Lower lobe of right lung (tissue), 2 donors: Measurements from ENCODE around the gene CSNK1D. TPM values are rescaled to one million over a fixed set of nuclear protein-coding genes. Genes with fewer than 3 reads are reported as not detected.
A peak's percentile ranks its signal among the peaks of the same experiment; 100 is the strongest.

Experiments
- ATAC-seq, 2 donors: fragments of 200-7000 bp; cut with Tn5 transposase; one replicate each; pipeline ENCODE4 v1.9.1; 2020 to 2022; ENCODE audit warnings: mild to moderate bottlenecking in 2 of 2, moderate library complexity in 2 of 2
- DNase-seq: peaks from one replicate; pipeline ENCODE4 v3.0.0-alpha.2; 2020
- H3K27ac ChIP-seq: fragments of 200-600 bp; one replicate; pipeline ENCODE4 v1.8.0; 2022
- H3K27me3 ChIP-seq: fragments of 200-600 bp; one replicate; pipeline ENCODE4 v1.8.0; 2022; ENCODE audit warnings: low read depth
- H3K36me3 ChIP-seq: fragments of 200-600 bp; one replicate; pipeline ENCODE4 v1.8.0; 2022; ENCODE audit warnings: mild to moderate bottlenecking
- H3K4me1 ChIP-seq: fragments of 200-600 bp; one replicate; pipeline ENCODE4 v1.8.0; 2022
- H3K4me3 ChIP-seq: fragments of 200-600 bp; one replicate; pipeline ENCODE4 v1.8.0; 2022; ENCODE audit warnings: mild to moderate bottlenecking
- H3K9me3 ChIP-seq: fragments of 200-600 bp; one replicate; pipeline ENCODE4 v1.8.0; 2022
- intact Hi-C: fragments of 100-400 bp; cut with DNase I; formaldehyde crosslinking; loops from one replicate; pipeline ENCODE4 v1.11.0; 2022
- long read RNA-seq: library from polyadenylated mRNA; unstranded; transcript quantifications from one replicate; pipeline ENCODE4 v2.0.0, GENCODE V29; 2021
- total RNA-seq: library from RNA; stranded (reverse); fragmentation: NEBNext Ultra II Directional; extraction: Animal tissue kit (Norgen Biotek cat#: 25700); gene quantifications from one replicate; pipeline ENCODE4 v1.2.1, GENCODE V29; 2021
- TF ChIP-seq, protein P1 (sequence below): fragments of 200-600 bp; IDR thresholded peaks from one replicate; pipeline ENCODE4 v1.8.0; 2022; ENCODE audit warnings: antibody characterized with exemption, mild to moderate bottlenecking
- donor health status: DM: no; HTN: yes; CAD: no; lungs with severe emphysema.

CSNK1D gene
- 146 TPM for total RNA-seq
- long read RNA-seq, transcript CSNK1D-202 (9 exons, 3,712 nt) = minor isoform, 8 of 90 reads
- long read RNA-seq, transcript CSNK1D-203 (10 exons, 2,047 nt) = major isoform, 24 of 90 reads
- long read RNA-seq, partial matches to known transcripts = 16 of 90 reads
- long read RNA-seq, other reads (novel, unspliced or antisense) = 37 of 90 reads

DNA sequence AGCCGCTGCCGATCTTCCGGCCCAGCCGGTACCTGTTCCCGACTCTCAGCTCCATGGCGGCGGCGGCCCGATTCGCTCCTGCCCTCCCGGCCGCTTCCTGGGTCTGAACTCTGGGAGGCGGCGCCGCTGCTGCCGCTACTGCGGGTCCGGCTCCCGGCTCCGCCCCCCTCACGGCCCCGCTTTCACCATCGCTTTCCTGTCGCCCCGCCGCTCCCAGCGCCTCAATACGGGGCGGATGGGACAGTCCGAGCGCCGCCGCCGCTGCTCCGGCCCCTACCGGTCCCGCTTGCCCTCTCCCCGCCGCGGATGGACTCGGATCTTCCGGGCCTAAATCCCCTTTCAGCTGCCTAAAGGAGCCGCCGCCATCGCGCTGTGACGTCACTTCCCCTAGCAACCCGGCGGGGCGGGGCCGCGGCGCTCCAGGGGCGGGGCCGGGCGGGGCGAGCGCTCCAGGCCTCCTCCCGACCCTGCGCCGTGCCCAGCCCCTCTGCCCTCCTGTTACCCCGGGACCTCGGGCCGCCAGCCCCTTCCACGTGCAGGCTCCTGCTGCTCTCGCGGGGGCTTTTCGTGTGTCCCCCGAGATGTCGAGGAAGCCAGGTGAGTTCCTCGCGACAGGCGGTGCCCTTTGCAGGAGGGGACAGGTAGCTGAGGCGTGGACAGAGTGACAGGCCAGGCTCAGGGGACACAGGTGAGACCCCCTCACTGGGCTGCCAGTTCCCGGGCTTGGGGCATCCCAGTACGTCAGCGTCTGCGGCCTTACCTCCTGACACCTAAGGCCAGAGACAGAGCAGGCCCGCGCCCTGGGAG, at the start of gene CSNK1D:
Gene CSNK1D, minus strand, starts transcription at position 374 of the 807 bp plus-strand sequence. Its CDS starts 319 bp downstream, at position 55.
- DNase-seq (peak; percentile 94), ATAC-seq (peak; percentile 94 to 96)
- H3K4me1 ChIP-seq = peaks cover 51% of the 10 kb centered on the region
- intact Hi-C loops = no loop called here
- TF ChIP-seq, protein P1, sequence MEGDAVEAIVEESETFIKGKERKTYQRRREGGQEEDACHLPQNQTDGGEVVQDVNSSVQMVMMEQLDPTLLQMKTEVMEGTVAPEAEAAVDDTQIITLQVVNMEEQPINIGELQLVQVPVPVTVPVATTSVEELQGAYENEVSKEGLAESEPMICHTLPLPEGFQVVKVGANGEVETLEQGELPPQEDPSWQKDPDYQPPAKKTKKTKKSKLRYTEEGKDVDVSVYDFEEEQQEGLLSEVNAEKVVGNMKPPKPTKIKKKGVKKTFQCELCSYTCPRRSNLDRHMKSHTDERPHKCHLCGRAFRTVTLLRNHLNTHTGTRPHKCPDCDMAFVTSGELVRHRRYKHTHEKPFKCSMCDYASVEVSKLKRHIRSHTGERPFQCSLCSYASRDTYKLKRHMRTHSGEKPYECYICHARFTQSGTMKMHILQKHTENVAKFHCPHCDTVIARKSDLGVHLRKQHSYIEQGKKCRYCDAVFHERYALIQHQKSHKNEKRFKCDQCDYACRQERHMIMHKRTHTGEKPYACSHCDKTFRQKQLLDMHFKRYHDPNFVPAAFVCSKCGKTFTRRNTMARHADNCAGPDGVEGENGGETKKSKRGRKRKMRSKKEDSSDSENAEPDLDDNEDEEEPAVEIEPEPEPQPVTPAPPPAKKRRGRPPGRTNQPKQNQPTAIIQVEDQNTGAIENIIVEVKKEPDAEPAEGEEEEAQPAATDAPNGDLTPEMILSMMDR = no peak
- peaks cover 41% of the 10 kb centered on the region for H3K36me3 ChIP-seq
- no peaks in the 10 kb centered on the region for H3K9me3 ChIP-seq
- H3K27me3 ChIP-seq = no peaks in the 10 kb centered on the region
- peak within 1 kb of the TSS; percentile 99 for H3K27ac ChIP-seq
- peak within 1 kb of the TSS; percentile 92 for H3K4me3 ChIP-seq

GRCh38 chr17:82322526-82323453, 49.3 kb upstream of the CSNK1D start:
- ATAC-seq (peak in 1 of 2 donors; percentile 3), DNase-seq (no peak)
- peaks cover 8% of the 10 kb centered on the region for H3K4me1 ChIP-seq
- TF ChIP-seq, protein P1 = no peak
- no peaks in the 10 kb centered on the region for H3K27me3 ChIP-seq
- no peak overlapping the region for H3K27ac ChIP-seq
- no peak overlapping the region for H3K4me3 ChIP-seq
- peaks cover 7% of the 10 kb centered on the region for H3K36me3 ChIP-seq
- intact Hi-C loops = no loop called here
- H3K9me3 ChIP-seq = no peaks in the 10 kb centered on the region

GRCh38 chr17:82321947-82322466, 48.5 kb upstream of the CSNK1D start:
- Histone ChIP-seq H3K27ac (no peak overlapping the region), H3K36me3 (peaks cover 7% of the 10 kb centered on the region), H3K4me3 (no peak overlapping the region), H3K27me3 (no peaks in the 10 kb centered on the region), H3K4me1 (peaks cover 8% of the 10 kb centered on the region), H3K9me3 (no peaks in the 10 kb centered on the region)
- ATAC-seq (peak in 1 of 2 donors; percentile 1), DNase-seq (no peak)
- intact Hi-C loops = no loop called here
- TF ChIP-seq, protein P1 = no peak

DNA sequence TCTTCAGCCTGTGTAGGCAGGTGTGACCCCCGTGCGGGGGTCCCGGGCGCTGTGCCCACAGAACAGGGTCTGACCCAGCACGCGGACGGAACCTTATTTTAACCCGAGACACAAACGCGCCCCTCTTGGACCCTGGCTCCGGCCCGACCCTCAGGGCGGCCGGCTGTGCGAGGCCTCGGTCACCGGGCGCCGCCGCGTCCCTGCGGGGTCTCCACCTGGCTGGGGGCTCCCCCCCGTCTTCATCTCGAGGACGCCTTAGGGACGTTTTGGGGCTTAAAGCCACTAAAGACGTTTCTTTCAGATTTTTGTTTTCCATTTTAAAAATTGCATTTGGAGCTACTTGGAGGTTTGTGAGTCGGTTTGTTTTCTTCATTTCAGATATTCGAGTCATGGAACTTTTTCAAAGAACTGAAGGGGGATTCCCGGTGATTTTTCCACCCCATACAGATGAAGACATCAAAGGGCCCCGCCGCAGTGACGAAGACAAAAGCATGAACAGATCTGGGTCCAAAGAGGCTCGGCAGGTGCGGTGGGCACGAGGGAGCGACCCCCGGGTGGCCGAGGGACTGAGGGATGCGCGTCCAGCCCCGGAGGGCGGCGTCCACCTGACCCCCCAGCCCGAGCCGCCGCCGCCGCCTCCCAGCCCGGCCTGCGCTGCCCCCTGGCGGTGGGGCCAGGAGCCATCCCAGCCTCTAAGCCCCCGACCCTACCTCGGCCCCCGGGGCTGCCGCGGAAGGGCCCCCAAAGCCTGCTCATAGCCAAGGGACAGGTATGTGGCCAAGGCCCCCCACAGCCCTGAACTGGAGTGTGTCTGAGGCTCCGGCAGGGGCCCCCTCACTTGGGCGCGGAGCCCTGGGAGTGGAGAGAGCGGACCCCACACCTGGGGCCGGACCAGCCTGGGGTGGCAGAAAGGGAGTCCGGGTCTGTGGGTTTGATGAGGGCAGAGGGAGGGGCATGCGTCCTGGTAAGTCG, 47.7 kb upstream of the CSNK1D start:
- TF ChIP-seq, protein P1 = peak; percentile 92
- Histone ChIP-seq H3K27me3 (no peaks in the 10 kb centered on the region), H3K4me1 (peaks cover 9% of the 10 kb centered on the region), H3K27ac (no peak overlapping the region), H3K4me3 (no peak overlapping the region), H3K36me3 (peaks cover 5% of the 10 kb centered on the region), H3K9me3 (no peaks in the 10 kb centered on the region)
- ATAC-seq = peak; percentile 66 to 67
- peak; percentile 65 for DNase-seq
- intact Hi-C loops = no loop called here
